ENCODE data around the gene CCDC13.
A peak's percentile ranks its signal among the peaks of the same experiment; 100 is the strongest.

DNA sequence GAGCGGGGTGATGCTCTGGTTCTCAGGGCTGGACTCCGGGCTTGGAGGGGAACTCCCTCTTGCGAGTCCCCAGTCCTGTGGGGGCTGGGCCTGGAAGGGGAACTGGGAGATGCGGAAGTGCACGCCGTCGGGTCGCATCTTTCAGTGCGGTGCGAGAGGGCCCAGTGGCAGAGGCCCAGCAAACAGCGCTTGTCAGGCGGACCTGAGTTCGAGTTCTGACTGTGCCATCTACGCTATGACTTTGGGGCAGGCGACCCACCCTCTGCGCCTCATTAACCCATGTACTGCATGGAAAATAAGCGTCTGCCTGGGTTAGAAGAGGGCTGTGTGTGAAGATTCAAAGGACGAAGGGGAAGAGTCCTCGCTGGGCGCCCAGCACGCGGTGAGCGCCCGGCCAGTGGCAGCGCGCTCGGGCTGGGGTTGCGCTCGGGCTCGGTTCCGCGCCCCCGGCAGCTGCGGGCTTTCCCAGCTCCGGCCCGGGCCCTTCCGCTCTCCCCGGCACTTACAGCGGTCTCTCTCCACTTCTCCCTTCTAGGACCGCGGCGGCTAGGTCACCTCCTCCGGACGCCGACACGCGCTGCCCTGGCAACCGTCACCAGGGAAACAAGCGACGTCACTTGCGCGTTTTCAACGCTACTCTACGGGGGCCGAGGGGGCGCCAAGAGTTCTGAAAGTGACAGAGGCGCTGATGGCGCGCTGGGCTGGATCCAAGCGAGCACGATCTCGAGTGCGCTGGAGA, at the start of gene CCDC13:
- TF ChIP-seq POLR2A (IDR thresholded peaks at IDR 0.05; ENCODE audit: low read length) (peak; percentile 72), GATA1 (IDR thresholded peaks at IDR 0.05; ENCODE audit: low read depth, low read length) (no peak)

Data from erythroblast (primary cell).